Body of pancreas (tissue), 4 donors: ENCODE results near the gene IL1A. TPM values are rescaled to one million over a fixed set of nuclear protein-coding genes. Genes with fewer than 3 reads are reported as not detected.

Experiments
- ATAC-seq: fragments of 150-250 bp; one replicate; pipeline ENCODE4 v1.9.1; 2016
- DNase-seq, 4 donors: peaks; one replicate each; pipeline ENCODE4 v3.0.0-alpha.2; 2019
- H3K27ac ChIP-seq, 4 donors: fragments of 200-600 bp; sonication (generic); 1 replicate in 3 of 4; 2 replicates in 1 of 4; pipeline versions ENCODE4 v1.5.1 to v1.6.1; 2016 to 2019; ENCODE audit warnings: mild to moderate bottlenecking in 1 of 4, mixed read lengths in 1 of 4, moderate library complexity in 1 of 4
- H3K27me3 ChIP-seq, 2 donors: fragments of 200-600 bp; sonication (generic); one replicate each; pipeline ENCODE4 v1.6.0; 2016; ENCODE audit warnings: mild to moderate bottlenecking in 1 of 2
- H3K36me3 ChIP-seq, 2 donors: fragments of 200-600 bp; sonication (generic); replicated peaks in 1 of 2; 2 replicates each; pipeline ENCODE4 v1.5.1; 2016; ENCODE audit warnings: low read depth in 2 of 2; ENCODE audit not compliant: insufficient read depth in 1 of 2
- H3K4me1 ChIP-seq: fragments of 200-600 bp; sonication (generic); one replicate; pipeline ENCODE4 v1.6.0; 2016
- H3K4me3 ChIP-seq, 2 donors: fragments of 200-600 bp; sonication (generic); 1 replicate in 1 of 2; 2 replicates in 1 of 2; pipeline ENCODE4 v1.5.1; 2016 to 2019
- H3K9me3 ChIP-seq, 3 donors: fragments of 200-600 bp; sonication (generic); 1 replicate in 2 of 3; 2 replicates in 1 of 3; pipeline ENCODE4 v1.5.1; 2016
- POLR2A ChIP-seq, 3 donors: fragments of 450-650 bp; IDR thresholded peaks; one replicate each; pipeline ENCODE4 v1.6.1; 2016; ENCODE audit warnings: antibody characterized with exemption in 3 of 3, mild to moderate bottlenecking in 2 of 3
- WGBS, 2 donors: methylation state at CpG; one replicate each; pipeline ENCODE4 v1.1.5; 2017; 5-methylcytosine and 5-hydroxymethylcytosine counted together
- intact Hi-C: fragments of 100-400 bp; cut with DNase I; formaldehyde crosslinking; loops from one replicate; pipeline ENCODE4 v1.15.1; 2023
- total RNA-seq, 2 donors: library from RNA; depleted of rRNA; stranded (reverse); fragments of >200 nt; gene quantifications; one replicate each; pipeline ENCODE4 v1.1.0, GENCODE V29; 2016
- TF ChIP-seq, protein P1 (sequence below), 7 experiments: fragments of 450-650 bp in 4 of 7; fragments of 200-600 bp in 3 of 7; sonication (generic) in 3 of 7; IDR thresholded peaks; one replicate each; pipeline ENCODE4 v1.5.1; 2016 to 2019; ENCODE audit warnings: antibody characterized with exemption in 7 of 7

The IL1A gene
- total RNA-seq, 2 donors from 2014 or later, result not detected

DNA sequence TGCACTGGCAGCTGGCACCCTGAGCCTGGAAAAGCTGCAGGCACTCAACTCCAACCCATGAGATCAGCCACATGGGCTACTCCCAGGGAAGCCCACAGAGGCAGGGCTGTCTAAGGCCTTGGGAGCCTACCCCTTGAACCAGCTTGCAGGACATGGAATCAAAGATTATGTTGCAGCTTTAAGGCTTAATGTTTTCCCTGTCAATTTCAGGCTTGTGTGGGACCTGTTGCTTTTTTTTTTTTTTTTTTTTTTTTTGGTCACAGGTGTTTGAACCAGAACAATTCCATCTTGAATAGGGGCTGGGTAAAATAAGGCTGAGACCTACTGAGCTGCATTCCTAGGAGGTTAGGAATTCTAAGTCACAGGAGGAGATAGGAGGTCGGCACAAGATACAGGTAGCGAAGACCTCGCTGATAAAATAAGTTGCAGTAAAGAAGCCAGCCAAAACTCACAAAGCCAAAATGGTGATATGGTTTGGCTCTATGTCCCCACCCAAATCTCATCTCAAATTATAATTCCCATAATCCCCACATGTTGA, 7.5 kb upstream of the IL1A start:
- no peak for DNase-seq
- no peak overlapping the region for H3K27ac ChIP-seq
- TF ChIP-seq POLR2A (IDR thresholded peaks at IDR 0.05), result no peak
- TF ChIP-seq, protein P1, sequence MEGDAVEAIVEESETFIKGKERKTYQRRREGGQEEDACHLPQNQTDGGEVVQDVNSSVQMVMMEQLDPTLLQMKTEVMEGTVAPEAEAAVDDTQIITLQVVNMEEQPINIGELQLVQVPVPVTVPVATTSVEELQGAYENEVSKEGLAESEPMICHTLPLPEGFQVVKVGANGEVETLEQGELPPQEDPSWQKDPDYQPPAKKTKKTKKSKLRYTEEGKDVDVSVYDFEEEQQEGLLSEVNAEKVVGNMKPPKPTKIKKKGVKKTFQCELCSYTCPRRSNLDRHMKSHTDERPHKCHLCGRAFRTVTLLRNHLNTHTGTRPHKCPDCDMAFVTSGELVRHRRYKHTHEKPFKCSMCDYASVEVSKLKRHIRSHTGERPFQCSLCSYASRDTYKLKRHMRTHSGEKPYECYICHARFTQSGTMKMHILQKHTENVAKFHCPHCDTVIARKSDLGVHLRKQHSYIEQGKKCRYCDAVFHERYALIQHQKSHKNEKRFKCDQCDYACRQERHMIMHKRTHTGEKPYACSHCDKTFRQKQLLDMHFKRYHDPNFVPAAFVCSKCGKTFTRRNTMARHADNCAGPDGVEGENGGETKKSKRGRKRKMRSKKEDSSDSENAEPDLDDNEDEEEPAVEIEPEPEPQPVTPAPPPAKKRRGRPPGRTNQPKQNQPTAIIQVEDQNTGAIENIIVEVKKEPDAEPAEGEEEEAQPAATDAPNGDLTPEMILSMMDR (IDR thresholded peaks at IDR 0.05), result no peak
- H3K9me3 ChIP-seq, result no peaks in the 10 kb centered on the region
- H3K4me1 ChIP-seq, result peaks cover 5% of the 10 kb centered on the region
- H3K27me3 ChIP-seq, result no peaks in the 10 kb centered on the region
- WGBS, 2 donors, result 79 to 96% methylated on average over 3 of the region's 3 CpGs
- ATAC-seq, result no peak
- H3K36me3 ChIP-seq, result no peaks in the 10 kb centered on the region
- no peak overlapping the region for H3K4me3 ChIP-seq
- intact Hi-C loops, result no loop called here

DNA sequence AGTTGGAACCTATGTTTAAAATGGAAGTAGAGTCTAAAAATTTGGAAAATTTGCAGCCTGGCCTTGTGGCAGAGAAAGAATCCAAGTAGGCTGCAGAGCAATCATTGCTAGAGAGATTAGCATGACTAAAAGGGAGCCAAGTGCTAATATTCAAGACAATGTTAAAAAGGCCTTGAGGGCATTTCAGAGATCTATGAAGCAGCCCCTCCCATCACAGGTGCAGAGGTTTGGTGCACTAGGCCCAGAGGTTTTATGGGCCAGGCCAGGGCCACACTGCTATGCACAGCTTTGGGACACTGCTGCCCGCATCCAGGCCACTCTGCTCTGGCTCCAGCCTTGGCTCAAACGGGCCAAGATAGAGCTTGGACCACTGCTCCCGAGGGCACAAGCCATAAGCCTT, 6.7 kb upstream of the IL1A start:
- H3K4me1 ChIP-seq, result peaks cover 5% of the 10 kb centered on the region
- H3K4me3 ChIP-seq, result no peak overlapping the region
- WGBS, 2 donors, result 84 to 100% methylated on average over 1 to 3 of the region's 3 CpGs
- H3K9me3 ChIP-seq, result no peaks in the 10 kb centered on the region
- intact Hi-C loops, result no loop called here
- H3K27ac ChIP-seq, result no peak overlapping the region
- H3K27me3 ChIP-seq, result no peaks in the 10 kb centered on the region
- H3K36me3 ChIP-seq, result no peaks in the 10 kb centered on the region
- no peak for TF ChIP-seq POLR2A (IDR thresholded peaks at IDR 0.05)
- TF ChIP-seq, protein P1 (IDR thresholded peaks at IDR 0.05), result no peak
- DNase-seq, result no peak
- no peak for ATAC-seq

DNA sequence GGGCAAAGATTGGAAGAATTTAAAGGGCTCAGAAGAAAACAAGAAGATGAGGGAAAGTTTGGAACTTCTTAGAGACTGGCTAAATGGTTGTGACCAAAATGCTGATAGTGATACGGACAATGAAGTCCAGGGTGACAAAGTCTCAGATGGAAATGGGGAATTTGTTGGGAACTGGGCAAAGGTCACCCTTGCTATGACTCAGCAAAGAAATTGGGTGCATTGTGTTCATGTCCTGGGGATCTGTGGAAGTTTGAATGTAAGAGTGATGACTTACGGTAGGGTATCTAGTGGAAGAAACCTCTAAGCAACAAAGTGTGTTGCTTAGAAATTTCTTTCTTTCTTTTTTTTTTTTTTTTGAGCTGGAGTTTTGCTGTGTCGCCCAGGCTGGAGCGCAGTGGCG, 6.0 kb upstream of the IL1A start:
- ATAC-seq (no peak), DNase-seq (no peak)
- TF ChIP-seq, protein P1 (IDR thresholded peaks at IDR 0.05), result no peak
- TF ChIP-seq POLR2A (IDR thresholded peaks at IDR 0.05), result no peak
- H3K9me3 ChIP-seq, result no peaks in the 10 kb centered on the region
- H3K27ac ChIP-seq, result no peak overlapping the region
- no peaks in the 10 kb centered on the region for H3K36me3 ChIP-seq
- intact Hi-C loops, result no loop called here
- WGBS, 2 donors, result 79 to 89% methylated on average over 5 of the region's 5 CpGs
- peaks cover 5% of the 10 kb centered on the region for H3K4me1 ChIP-seq
- no peaks in the 10 kb centered on the region for H3K27me3 ChIP-seq
- no peak overlapping the region for H3K4me3 ChIP-seq

DNA sequence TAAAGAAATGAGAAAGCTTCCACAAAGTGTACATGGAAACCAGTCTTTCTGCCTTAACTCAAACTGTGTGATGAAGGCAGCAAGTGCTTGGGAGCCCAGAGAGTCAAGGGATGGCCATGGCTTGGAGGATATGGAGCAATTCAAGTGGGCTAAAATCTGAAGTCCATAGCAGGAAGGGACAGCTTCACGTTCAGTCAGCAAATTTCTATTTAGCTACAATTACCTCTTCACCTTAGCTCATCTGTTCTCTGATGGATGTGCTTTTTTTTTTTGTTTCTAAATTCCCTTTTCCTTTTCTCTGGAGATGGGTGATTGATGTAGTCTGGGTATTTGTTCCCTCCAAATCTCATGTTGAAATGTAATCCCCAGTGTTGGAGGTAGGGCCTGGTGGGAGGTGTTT, 4.9 kb upstream of the IL1A start:
- 80 to 84% methylated on average over 1 of the region's 1 CpG for WGBS, 2 donors
- DNase-seq, result no peak
- H3K4me1 ChIP-seq, result no peaks in the 10 kb centered on the region
- no peaks in the 10 kb centered on the region for H3K36me3 ChIP-seq
- ATAC-seq, result no peak
- no peak overlapping the region for H3K4me3 ChIP-seq
- TF ChIP-seq, protein P1 (IDR thresholded peaks at IDR 0.05), result no peak
- no peak for TF ChIP-seq POLR2A (IDR thresholded peaks at IDR 0.05)
- H3K9me3 ChIP-seq, result no peaks in the 10 kb centered on the region
- intact Hi-C loops, result no loop called here
- H3K27ac ChIP-seq, result no peak overlapping the region
- H3K27me3 ChIP-seq, result no peaks in the 10 kb centered on the region

DNA sequence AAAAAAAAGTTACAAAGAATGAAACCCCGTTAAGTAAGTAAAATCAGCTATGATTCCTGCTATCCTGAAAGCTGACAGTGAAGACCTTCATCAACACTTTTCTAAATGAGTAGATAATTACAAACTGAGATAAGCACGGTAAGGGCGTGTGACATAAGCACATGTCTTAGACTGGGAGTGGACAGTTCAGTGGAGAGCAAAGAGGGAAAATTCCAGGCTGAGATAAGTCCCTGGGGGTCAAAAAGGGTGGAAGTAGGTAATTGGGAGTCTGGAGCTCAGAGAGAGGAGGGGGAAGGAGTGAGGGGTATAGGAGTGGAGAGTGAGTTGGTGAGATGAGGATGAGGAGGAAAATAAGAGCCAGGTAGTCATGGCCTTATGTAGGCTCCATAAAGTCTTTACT, 4.4 kb upstream of the IL1A start:
- 57 to 67% methylated on average over 3 of the region's 3 CpGs for WGBS, 2 donors
- Histone ChIP-seq H3K9me3 (no peaks in the 10 kb centered on the region), H3K27me3 (no peaks in the 10 kb centered on the region), H3K4me3 (no peak overlapping the region), H3K27ac (no peak overlapping the region), H3K36me3 (no peaks in the 10 kb centered on the region), H3K4me1 (no peaks in the 10 kb centered on the region)
- no peak for TF ChIP-seq POLR2A (IDR thresholded peaks at IDR 0.05)
- TF ChIP-seq, protein P1 (IDR thresholded peaks at IDR 0.05), result no peak
- intact Hi-C loops, result no loop called here
- no peak for DNase-seq
- no peak for ATAC-seq
